Neural cell (in vitro differentiated cells): ENCODE data around the gene GALNT10. TPM values are rescaled to one million over a fixed set of nuclear protein-coding genes. Genes with fewer than 3 reads are reported as not detected.

Experiments used
- H2AFZ ChIP-seq: fragments of 200-600, 300-800 bp; sonication (generic), shearing (Covaris generic); 2 replicates; pipeline ENCODE4 v1.6.0; 2014; ENCODE audit warnings: low read depth, mild to moderate bottlenecking, antibody characterized with exemption, low read length, moderate library complexity
- H3F3A ChIP-seq: fragments of 200-600 bp; shearing (Covaris generic); 2 replicates; pipeline ENCODE4 v1.6.1; 2016; ENCODE audit warnings: mild to moderate bottlenecking, moderate library complexity, mixed read lengths, antibody characterized with exemption, low read length; ENCODE audit not compliant: insufficient read depth, poor library complexity, severe bottlenecking
- H3K27ac ChIP-seq: fragments of 200-600, 300-800 bp; sonication (generic), shearing (Covaris generic); 2 replicates; pipeline ENCODE4 v1.5.1; 2014; ENCODE audit warnings: mild to moderate bottlenecking, low read length, moderate library complexity
- H3K27me3 ChIP-seq: fragments of 300-800, 200-600 bp; sonication (generic), shearing (Covaris generic); 2 replicates; pipeline ENCODE4 v1.6.0; 2014; ENCODE audit warnings: mild to moderate bottlenecking, low read depth, low read length, moderate library complexity; ENCODE audit not compliant: insufficient read depth
- H3K36me3 ChIP-seq: fragments of 300-800, 200-600 bp; sonication (generic), shearing (Covaris generic); 2 replicates; pipeline ENCODE4 v1.5.1; 2014; ENCODE audit warnings: mild to moderate bottlenecking, antibody characterized with exemption, low read length, moderate library complexity; ENCODE audit not compliant: insufficient read depth
- H3K4me2 ChIP-seq: fragments of 300-800, 200-600 bp; sonication (generic), shearing (Covaris generic); 2 replicates; pipeline ENCODE4 v1.6.0; 2014; ENCODE audit warnings: mild to moderate bottlenecking, low read length
- H3K4me3 ChIP-seq: fragments of 300-800, 200-600 bp; sonication (generic), shearing (Covaris generic); 2 replicates; pipeline ENCODE4 v1.5.1; 2014; ENCODE audit warnings: mild to moderate bottlenecking, low read length, moderate library complexity
- H3K79me2 ChIP-seq: fragments of 200-600 bp; shearing (Covaris generic); replicated peaks from 2 replicates; pipeline ENCODE4 v1.6.0; 2014; ENCODE audit warnings: mild to moderate bottlenecking, low read length, moderate library complexity; ENCODE audit not compliant: insufficient read depth
- H3K9ac ChIP-seq: fragments of 300-800, 200-600 bp; sonication (generic), shearing (Covaris generic); 2 replicates; pipeline ENCODE4 v1.6.1; 2016; ENCODE audit warnings: mild to moderate bottlenecking, low read length, mixed read lengths
- H3K9me2 ChIP-seq: fragments of 200-600 bp; shearing (Covaris generic); 2 replicates; pipeline ENCODE4 v1.6.1; 2016; ENCODE audit warnings: mild to moderate bottlenecking, low read length, mixed read lengths; ENCODE audit not compliant: insufficient read depth
- H3K9me3 ChIP-seq: fragments of 200-600, 300-800 bp; sonication (generic), shearing (Covaris generic); 2 replicates; pipeline ENCODE4 v1.6.1; 2016; ENCODE audit warnings: mild to moderate bottlenecking, mixed run types, low read length, moderate library complexity, mixed read lengths
- H4K20me1 ChIP-seq: fragments of 200-600 bp; shearing (Covaris generic); 2 replicates; pipeline ENCODE4 v1.6.1; 2016; ENCODE audit warnings: mild to moderate bottlenecking, mixed run types; ENCODE audit not compliant: insufficient read depth
- CTCF ChIP-seq: fragments of 450-650 bp; IDR thresholded peaks from 2 replicates; pipeline ENCODE4 v1.5.1; 2014; ENCODE audit warnings: antibody characterized with exemption, mild to moderate bottlenecking, moderate library complexity; ENCODE audit not compliant: poor library complexity, severe bottlenecking
- EP300 ChIP-seq: fragments of 450-650 bp; conservative IDR thresholded peaks from 2 replicates; pipeline ENCODE4 v1.6.1; 2014; ENCODE audit warnings: antibody characterized with exemption, mild to moderate bottlenecking, moderate library complexity; ENCODE audit not compliant: poor library complexity, severe bottlenecking
- EZH2 ChIP-seq: fragments of 200-600, 300-800 bp; shearing (Covaris generic), sonication (generic); IDR thresholded peaks from 2 replicates; pipeline ENCODE4 v1.6.1; 2014; ENCODE audit warnings: antibody characterized with exemption, low read length, borderline replicate concordance, mild to moderate bottlenecking; ENCODE audit not compliant: insufficient read depth, poor library complexity, severe bottlenecking
- MXI1 ChIP-seq: fragments of 450-650 bp; conservative IDR thresholded peaks from 2 replicates; pipeline ENCODE4 v1.6.1; 2014; ENCODE audit warnings: antibody characterized with exemption, mild to moderate bottlenecking; ENCODE audit not compliant: poor library complexity, severe bottlenecking
- POLR2AphosphoS5 ChIP-seq: IDR thresholded peaks from 2 replicates; pipeline ENCODE4 v1.6.1; 2012
- RAD21 ChIP-seq: fragments of 450-650 bp; conservative IDR thresholded peaks from 2 replicates; pipeline ENCODE4 v1.6.1; 2014; ENCODE audit warnings: antibody characterized with exemption, mild to moderate bottlenecking, moderate library complexity
- SMC3 ChIP-seq: fragments of 450-650 bp; conservative IDR thresholded peaks from 2 replicates; pipeline ENCODE4 v1.6.1; 2014; ENCODE audit warnings: antibody characterized with exemption, mild to moderate bottlenecking, moderate library complexity; ENCODE audit not compliant: poor library complexity
- TAF1 ChIP-seq: IDR thresholded peaks from 2 replicates; pipeline ENCODE4 v1.6.1; 2012; ENCODE audit warnings: low read depth
- polyA plus RNA-seq: library from polyadenylated mRNA; depleted of rRNA; stranded (reverse); fragments of >200 nt; gene quantifications from 2 replicates; pipeline ENCODE4 v1.2.3, GENCODE V29; 2014
- TF ChIP-seq, protein P1 (sequence below): IDR thresholded peaks from 2 replicates; pipeline ENCODE4 v1.6.1; 2012; ENCODE audit warnings: borderline replicate concordance

The GALNT10 gene
- polyA plus RNA-seq, 1 donor from 2014 or later, result 3.1 TPM

- no peaks in the 10 kb centered on the region for H3K9me2 ChIP-seq
- H4K20me1 ChIP-seq, result no peaks in the 10 kb centered on the region
- no peak overlapping the region for H3K9ac ChIP-seq
- no peak overlapping the region for H3K4me2 ChIP-seq
- no peak overlapping the region for H3K27ac ChIP-seq
- TF ChIP-seq RAD21, result no peak
- TF ChIP-seq MXI1, result no peak
- no peak for TF ChIP-seq EP300
- no peak for TF ChIP-seq CTCF
- no peak for TF ChIP-seq SMC3
- no peak for TF ChIP-seq POLR2AphosphoS5
- no peak for TF ChIP-seq EZH2
- TF ChIP-seq, protein P1, sequence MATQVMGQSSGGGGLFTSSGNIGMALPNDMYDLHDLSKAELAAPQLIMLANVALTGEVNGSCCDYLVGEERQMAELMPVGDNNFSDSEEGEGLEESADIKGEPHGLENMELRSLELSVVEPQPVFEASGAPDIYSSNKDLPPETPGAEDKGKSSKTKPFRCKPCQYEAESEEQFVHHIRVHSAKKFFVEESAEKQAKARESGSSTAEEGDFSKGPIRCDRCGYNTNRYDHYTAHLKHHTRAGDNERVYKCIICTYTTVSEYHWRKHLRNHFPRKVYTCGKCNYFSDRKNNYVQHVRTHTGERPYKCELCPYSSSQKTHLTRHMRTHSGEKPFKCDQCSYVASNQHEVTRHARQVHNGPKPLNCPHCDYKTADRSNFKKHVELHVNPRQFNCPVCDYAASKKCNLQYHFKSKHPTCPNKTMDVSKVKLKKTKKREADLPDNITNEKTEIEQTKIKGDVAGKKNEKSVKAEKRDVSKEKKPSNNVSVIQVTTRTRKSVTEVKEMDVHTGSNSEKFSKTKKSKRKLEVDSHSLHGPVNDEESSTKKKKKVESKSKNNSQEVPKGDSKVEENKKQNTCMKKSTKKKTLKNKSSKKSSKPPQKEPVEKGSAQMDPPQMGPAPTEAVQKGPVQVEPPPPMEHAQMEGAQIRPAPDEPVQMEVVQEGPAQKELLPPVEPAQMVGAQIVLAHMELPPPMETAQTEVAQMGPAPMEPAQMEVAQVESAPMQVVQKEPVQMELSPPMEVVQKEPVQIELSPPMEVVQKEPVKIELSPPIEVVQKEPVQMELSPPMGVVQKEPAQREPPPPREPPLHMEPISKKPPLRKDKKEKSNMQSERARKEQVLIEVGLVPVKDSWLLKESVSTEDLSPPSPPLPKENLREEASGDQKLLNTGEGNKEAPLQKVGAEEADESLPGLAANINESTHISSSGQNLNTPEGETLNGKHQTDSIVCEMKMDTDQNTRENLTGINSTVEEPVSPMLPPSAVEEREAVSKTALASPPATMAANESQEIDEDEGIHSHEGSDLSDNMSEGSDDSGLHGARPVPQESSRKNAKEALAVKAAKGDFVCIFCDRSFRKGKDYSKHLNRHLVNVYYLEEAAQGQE, result no peak
- no peak for TF ChIP-seq TAF1
- H3K36me3 ChIP-seq, result peaks cover 3% of the 10 kb centered on the region
- H3K9me3 ChIP-seq, result no peaks in the 10 kb centered on the region
- H3K4me3 ChIP-seq, result no peak overlapping the region
- no peaks in the 10 kb centered on the region for H3K27me3 ChIP-seq
- H2AFZ ChIP-seq, result no peak overlapping the region
- no peaks in the 10 kb centered on the region for H3F3A ChIP-seq
- H3K79me2 ChIP-seq, result no peaks in the 10 kb centered on the region
These were observed 218.3 kb downstream of the GALNT10 start for GRCh38 chr5:154408811-154409210.

DNA sequence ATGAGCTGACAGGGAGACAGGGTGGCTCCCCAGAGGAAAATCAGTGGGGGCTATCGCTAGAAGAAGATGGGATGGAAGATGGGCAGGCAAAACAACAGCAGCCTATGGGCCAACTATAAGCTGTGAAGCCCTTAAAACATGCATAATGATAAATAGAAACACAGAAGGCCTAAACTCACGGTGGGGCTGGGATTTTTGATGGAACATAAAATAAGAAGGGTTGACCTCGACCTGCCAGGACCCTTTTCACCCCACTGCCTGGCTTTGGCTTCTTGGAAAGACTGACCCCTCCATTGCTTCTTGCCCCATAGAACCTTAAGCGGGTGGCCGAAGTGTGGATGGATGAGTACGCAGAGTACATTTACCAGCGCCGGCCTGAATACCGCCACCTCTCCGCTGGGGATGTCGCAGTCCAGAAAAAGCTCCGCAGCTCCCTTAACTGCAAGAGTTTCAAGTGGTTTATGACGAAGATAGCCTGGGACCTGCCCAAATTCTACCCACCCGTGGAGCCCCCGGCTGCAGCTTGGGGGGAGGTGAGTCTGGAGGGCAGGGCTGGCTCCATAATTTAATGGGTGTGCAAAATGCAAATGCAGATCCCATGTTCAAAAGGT lies 218.8 kb downstream of the GALNT10 start:
- Histone ChIP-seq H3K27me3 (no peaks in the 10 kb centered on the region), H3F3A (no peaks in the 10 kb centered on the region), H3K9me2 (no peaks in the 10 kb centered on the region), H3K79me2 (no peaks in the 10 kb centered on the region), H3K27ac (no peak overlapping the region), H3K9me3 (no peaks in the 10 kb centered on the region), H3K36me3 (peaks cover 3% of the 10 kb centered on the region), H3K9ac (no peak overlapping the region), H2AFZ (no peak overlapping the region), H3K4me3 (no peak overlapping the region), H4K20me1 (no peaks in the 10 kb centered on the region), H3K4me2 (no peak overlapping the region)
- no peak for TF ChIP-seq TAF1
- TF ChIP-seq EP300, result no peak
- TF ChIP-seq POLR2AphosphoS5, result no peak
- TF ChIP-seq, protein P1, result no peak
- TF ChIP-seq MXI1, result no peak
- TF ChIP-seq RAD21, result no peak
- TF ChIP-seq EZH2, result no peak
- no peak for TF ChIP-seq CTCF
- TF ChIP-seq SMC3, result no peak
